ENCODE results near the gene PHF1. TPM values are rescaled to one million over a fixed set of nuclear protein-coding genes. Genes with fewer than 3 reads are reported as not detected.

The PHF1 gene
- total and polyA plus RNA-seq, 2 of the 13 experiments (the other 11 are each of a cell fraction or from before 2014, with no cell fraction given) = 25.4 to 61.9 TPM

DNA sequence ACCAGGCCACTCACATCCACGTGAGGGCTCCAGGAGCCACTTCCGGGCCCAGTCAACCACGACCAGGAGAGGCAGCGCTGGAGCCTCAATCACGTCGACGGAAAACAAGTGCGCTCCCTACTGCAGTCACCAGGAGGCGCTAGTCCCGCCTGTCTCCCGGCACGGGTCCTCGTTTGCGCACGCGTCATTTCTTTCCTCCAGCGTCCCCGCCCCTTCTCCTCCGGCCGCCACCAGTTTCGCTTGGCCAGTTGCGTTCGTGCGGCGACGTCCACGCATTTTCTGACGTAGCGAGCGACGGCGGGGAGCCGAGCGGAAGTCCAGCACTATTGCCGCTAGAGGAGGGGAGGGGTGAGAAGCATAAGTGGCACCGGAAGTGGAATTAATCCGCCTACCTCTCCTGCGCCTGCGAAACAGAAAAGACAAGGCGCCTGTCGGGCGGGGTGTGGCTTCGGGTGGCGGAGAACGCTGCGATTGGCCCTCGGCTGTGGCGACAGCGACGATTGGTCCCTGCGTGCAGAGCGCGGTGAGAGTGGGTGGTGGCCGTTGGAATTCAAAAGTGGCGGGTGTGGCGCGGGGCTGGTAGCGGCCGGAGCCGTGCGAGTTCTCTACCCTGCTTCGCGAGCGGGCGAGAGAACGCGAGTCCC is 19.4 kb upstream of the PHF1 start, which contains the start of gene KIFC1 (continued):
- TF ChIP-seq ZBTB20 (CRISPR knock-in tag; IDR thresholded peaks at IDR 0.05; ENCODE audit: borderline replicate concordance, low read depth) (peak; percentile 83), NFKB2 (CRISPR knock-in tag; IDR thresholded peaks at IDR 0.05; ENCODE audit: borderline replicate concordance) (peak; percentile 69; the same call in 1 of the 2 replicates), ZNF839 (CRISPR knock-in tag; IDR thresholded peaks at IDR 0.05; ENCODE audit: borderline replicate concordance) (peak; percentile 92; the same call in 1 of the 2 replicates), ETV5 (CRISPR knock-in tag; IDR thresholded peaks at IDR 0.05; ENCODE audit: borderline replicate concordance) (peak; percentile 92), FLYWCH1 (CRISPR knock-in tag; IDR thresholded peaks at IDR 0.05) (peak; percentile 82; the same call in 1 of the 2 replicates), MED1 (CRISPR knock-in tag; IDR thresholded peaks at IDR 0.05) (peak; percentile 72), ZNF280D (CRISPR knock-in tag; IDR thresholded peaks at IDR 0.05) (peak; percentile 96), E2F5 (CRISPR knock-in tag; conservative IDR thresholded peaks at IDR 0.05) (peak; percentile 98), NONO (IDR thresholded peaks at IDR 0.05) (no peak), NONO (CRISPR knock-in tag; conservative IDR thresholded peaks at IDR 0.05) (peak; percentile 98)
- TF ChIP-seq, protein P1, sequence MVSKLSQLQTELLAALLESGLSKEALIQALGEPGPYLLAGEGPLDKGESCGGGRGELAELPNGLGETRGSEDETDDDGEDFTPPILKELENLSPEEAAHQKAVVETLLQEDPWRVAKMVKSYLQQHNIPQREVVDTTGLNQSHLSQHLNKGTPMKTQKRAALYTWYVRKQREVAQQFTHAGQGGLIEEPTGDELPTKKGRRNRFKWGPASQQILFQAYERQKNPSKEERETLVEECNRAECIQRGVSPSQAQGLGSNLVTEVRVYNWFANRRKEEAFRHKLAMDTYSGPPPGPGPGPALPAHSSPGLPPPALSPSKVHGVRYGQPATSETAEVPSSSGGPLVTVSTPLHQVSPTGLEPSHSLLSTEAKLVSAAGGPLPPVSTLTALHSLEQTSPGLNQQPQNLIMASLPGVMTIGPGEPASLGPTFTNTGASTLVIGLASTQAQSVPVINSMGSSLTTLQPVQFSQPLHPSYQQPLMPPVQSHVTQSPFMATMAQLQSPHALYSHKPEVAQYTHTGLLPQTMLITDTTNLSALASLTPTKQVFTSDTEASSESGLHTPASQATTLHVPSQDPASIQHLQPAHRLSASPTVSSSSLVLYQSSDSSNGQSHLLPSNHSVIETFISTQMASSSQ (IDR thresholded peaks at IDR 0.05; ENCODE audit: low read depth) = no peak
- TF ChIP-seq, protein P1 (CRISPR knock-in tag; IDR thresholded peaks at IDR 0.05; ENCODE audit: borderline replicate concordance) = peak; percentile 73; the same call in 1 of the 2 replicates
- TF ChIP-seq, protein P2, sequence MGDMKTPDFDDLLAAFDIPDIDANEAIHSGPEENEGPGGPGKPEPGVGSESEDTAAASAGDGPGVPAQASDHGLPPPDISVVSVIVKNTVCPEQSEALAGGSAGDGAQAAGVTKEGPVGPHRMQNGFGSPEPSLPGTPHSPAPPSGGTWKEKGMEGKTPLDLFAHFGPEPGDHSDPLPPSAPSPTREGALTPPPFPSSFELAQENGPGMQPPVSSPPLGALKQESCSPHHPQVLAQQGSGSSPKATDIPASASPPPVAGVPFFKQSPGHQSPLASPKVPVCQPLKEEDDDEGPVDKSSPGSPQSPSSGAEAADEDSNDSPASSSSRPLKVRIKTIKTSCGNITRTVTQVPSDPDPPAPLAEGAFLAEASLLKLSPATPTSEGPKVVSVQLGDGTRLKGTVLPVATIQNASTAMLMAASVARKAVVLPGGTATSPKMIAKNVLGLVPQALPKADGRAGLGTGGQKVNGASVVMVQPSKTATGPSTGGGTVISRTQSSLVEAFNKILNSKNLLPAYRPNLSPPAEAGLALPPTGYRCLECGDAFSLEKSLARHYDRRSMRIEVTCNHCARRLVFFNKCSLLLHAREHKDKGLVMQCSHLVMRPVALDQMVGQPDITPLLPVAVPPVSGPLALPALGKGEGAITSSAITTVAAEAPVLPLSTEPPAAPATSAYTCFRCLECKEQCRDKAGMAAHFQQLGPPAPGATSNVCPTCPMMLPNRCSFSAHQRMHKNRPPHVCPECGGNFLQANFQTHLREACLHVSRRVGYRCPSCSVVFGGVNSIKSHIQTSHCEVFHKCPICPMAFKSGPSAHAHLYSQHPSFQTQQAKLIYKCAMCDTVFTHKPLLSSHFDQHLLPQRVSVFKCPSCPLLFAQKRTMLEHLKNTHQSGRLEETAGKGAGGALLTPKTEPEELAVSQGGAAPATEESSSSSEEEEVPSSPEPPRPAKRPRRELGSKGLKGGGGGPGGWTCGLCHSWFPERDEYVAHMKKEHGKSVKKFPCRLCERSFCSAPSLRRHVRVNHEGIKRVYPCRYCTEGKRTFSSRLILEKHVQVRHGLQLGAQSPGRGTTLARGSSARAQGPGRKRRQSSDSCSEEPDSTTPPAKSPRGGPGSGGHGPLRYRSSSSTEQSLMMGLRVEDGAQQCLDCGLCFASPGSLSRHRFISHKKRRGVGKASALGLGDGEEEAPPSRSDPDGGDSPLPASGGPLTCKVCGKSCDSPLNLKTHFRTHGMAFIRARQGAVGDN (CRISPR knock-in tag; IDR thresholded peaks at IDR 0.05) = peak; percentile 100
- TF ChIP-seq, protein P3, sequence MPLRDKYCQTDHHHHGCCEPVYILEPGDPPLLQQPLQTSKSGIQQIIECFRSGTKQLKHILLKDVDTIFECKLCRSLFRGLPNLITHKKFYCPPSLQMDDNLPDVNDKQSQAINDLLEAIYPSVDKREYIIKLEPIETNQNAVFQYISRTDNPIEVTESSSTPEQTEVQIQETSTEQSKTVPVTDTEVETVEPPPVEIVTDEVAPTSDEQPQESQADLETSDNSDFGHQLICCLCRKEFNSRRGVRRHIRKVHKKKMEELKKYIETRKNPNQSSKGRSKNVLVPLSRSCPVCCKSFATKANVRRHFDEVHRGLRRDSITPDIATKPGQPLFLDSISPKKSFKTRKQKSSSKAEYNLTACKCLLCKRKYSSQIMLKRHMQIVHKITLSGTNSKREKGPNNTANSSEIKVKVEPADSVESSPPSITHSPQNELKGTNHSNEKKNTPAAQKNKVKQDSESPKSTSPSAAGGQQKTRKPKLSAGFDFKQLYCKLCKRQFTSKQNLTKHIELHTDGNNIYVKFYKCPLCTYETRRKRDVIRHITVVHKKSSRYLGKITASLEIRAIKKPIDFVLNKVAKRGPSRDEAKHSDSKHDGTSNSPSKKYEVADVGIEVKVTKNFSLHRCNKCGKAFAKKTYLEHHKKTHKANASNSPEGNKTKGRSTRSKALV (CRISPR knock-in tag; IDR thresholded peaks at IDR 0.05) = peak; percentile 25; the same call in 1 of the 2 replicates
